HepG2 (cell line): ENCODE results near the gene DTYMK. TPM values are rescaled to one million over a fixed set of nuclear protein-coding genes. Genes with fewer than 3 reads are reported as not detected.

Experiments used
- AGO1 ChIP-seq: fragments of 200-400 bp; formaldehyde crosslinking; IDR thresholded peaks from 2 replicates; pipeline ENCODE4 v1.6.1; 2017; ENCODE audit warnings: mild to moderate bottlenecking, low read depth, low read length, moderate library complexity; ENCODE audit not compliant: poor library complexity, severe bottlenecking
- AHR ChIP-seq: IDR thresholded peaks from 2 replicates; pipeline ENCODE4 v1.6.1; 2018; ENCODE audit warnings: missing genetic modification reagents, missing compliant biosample characterization
- CENPT ChIP-seq: sonication (generic); formaldehyde crosslinking; IDR thresholded peaks from 2 replicates; pipeline ENCODE4 v1.8.0; 2022; ENCODE audit warnings: low read depth, mild to moderate bottlenecking, moderate library complexity, missing genetic modification reagents
- CHD2 ChIP-seq: IDR thresholded peaks from 2 replicates; pipeline ENCODE4 v1.6.1; 2011; ENCODE audit warnings: low read depth, low read length, improper control_type of control experiment
- HCFC1 ChIP-seq: fragments of 150-350 bp; IDR thresholded peaks from 2 replicates; pipeline ENCODE4 v1.6.1; 2014; ENCODE audit warnings: low read depth, low read length
- RBM22 ChIP-seq: fragments of 200-400 bp; formaldehyde crosslinking; optimal IDR thresholded peaks from 2 replicates; pipeline ENCODE3; 2017; ENCODE audit warnings: mild to moderate bottlenecking, low read length, moderate library complexity
- SALL2 ChIP-seq: sonication (generic); formaldehyde crosslinking; IDR thresholded peaks from 2 replicates; pipeline ENCODE4 v1.8.1; 2023; ENCODE audit warnings: mild to moderate bottlenecking, missing genetic modification reagents, inconsistent platforms
- ZNF34 ChIP-seq: sonication (generic); formaldehyde crosslinking; IDR thresholded peaks from 2 replicates; pipeline ENCODE4 v1.4.0; 2020; ENCODE audit warnings: mild to moderate bottlenecking, missing genetic modification reagents, borderline replicate concordance
- ZNF530 ChIP-seq: sonication (generic); formaldehyde crosslinking; IDR thresholded peaks from 2 replicates; pipeline ENCODE4 v1.5.0; 2020; ENCODE audit warnings: low read depth, mild to moderate bottlenecking, missing genetic modification reagents
- ZSCAN9 ChIP-seq: IDR thresholded peaks from 2 replicates; pipeline ENCODE4 v1.6.1; 2016; ENCODE audit warnings: borderline replicate concordance
- polyA plus RNA-seq, 8 experiments: library from polyadenylated mRNA; depleted of rRNA in 3 of 8; stranded (reverse) in 7 of 8; unstranded in 1 of 8; fragments of >200 nt; fragmentation: Illumina TruSeq in 4 of 8; extraction: Trizol in 4 of 8; gene quantifications; 2 replicates each; pipeline versions ENCODE4 v1.2.1 to v1.2.3, GENCODE V29; 2011 to 2016; ENCODE audit warnings: low read depth in 4 of 8, missing spikeins in 1 of 8, mixed read lengths in 1 of 8; ENCODE audit not compliant: insufficient read depth in 1 of 8
- total RNA-seq, 5 experiments: library from RNA; depleted of rRNA; stranded (reverse); fragments of >200 nt; fragmentation: Illumina TruSeq; extraction: Trizol; gene quantifications; 2 replicates each; pipeline ENCODE4 v1.2.3, GENCODE V29; 2016; ENCODE audit warnings: low read depth in 1 of 5
- TF ChIP-seq, protein P1 (sequence below): sonication (generic); formaldehyde crosslinking; IDR thresholded peaks from 2 replicates; pipeline ENCODE4 v1.4.0; 2020; ENCODE audit warnings: missing genetic modification reagents, borderline replicate concordance
- TF ChIP-seq, protein P2 (sequence below): sonication (generic); formaldehyde crosslinking; IDR thresholded peaks from 2 replicates; pipeline ENCODE4 v1.8.0; 2022; ENCODE audit warnings: missing genetic modification reagents, mild to moderate bottlenecking, moderate library complexity, borderline replicate concordance
- TF ChIP-seq, protein P3 (sequence below): sonication (generic); formaldehyde crosslinking; IDR thresholded peaks from 2 replicates; pipeline ENCODE4 v1.4.0; 2020; ENCODE audit warnings: missing genetic modification reagents
- TF ChIP-seq, protein P4 (sequence below): IDR thresholded peaks from 2 replicates; pipeline ENCODE4 v1.6.1; 2018; ENCODE audit warnings: missing genetic modification reagents
- TF ChIP-seq, protein P5 (sequence below): sonication (generic); formaldehyde crosslinking; IDR thresholded peaks from 2 replicates; pipeline ENCODE4 v1.5.0; 2020; ENCODE audit warnings: mild to moderate bottlenecking, missing genetic modification reagents
- TF ChIP-seq, protein P6 (sequence below): sonication (generic); formaldehyde crosslinking; IDR thresholded peaks from 2 replicates; pipeline ENCODE4 v1.9.0; 2021; ENCODE audit warnings: missing genetic modification reagents, mild to moderate bottlenecking, borderline replicate concordance

Gene DTYMK
- total and polyA plus RNA-seq, 2 of the 13 experiments (the other 11 are each of a cell fraction or from before 2014, with no cell fraction given) = 57.5 to 134 TPM

DNA sequence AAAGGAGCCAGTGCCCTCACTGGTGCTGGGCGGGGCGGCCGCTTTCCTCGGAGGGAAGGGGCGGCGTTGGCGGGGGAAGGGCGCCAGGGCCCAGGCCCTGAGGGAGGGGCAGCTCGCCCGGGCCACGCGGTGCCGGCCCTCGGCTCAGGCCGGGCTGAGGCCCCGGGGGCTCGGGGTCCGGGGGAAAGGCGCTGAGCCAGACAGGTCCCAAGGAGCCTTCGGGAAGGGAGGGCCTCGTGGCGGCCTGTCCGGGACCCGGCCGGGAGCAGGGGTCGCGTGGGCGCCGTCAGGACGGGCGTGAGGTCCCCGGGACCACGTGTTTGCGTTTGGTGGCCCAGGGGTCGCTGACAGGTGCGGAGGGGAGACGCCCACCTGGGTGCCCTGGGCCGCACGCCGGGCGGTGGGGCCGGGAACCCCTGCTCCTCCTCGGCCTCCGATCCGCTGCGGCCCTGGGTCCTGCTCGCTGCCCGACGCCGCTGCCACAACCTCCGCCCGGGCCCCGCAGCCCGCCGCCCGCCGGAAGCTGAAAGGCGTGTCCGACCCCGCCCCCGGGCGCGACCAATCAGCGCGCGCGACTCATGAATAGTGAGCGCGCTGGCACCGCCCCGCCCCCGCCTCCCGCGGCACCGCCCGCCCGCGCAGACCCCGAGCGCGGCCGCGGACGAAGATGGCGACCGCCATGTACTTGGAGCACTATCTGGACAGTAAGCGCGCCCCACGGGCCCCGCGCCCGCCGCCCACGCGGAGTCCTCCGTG, 15.0 kb upstream of the DTYMK start, which contains the start of gene ING5 (continued):
- TF ChIP-seq, protein P1, sequence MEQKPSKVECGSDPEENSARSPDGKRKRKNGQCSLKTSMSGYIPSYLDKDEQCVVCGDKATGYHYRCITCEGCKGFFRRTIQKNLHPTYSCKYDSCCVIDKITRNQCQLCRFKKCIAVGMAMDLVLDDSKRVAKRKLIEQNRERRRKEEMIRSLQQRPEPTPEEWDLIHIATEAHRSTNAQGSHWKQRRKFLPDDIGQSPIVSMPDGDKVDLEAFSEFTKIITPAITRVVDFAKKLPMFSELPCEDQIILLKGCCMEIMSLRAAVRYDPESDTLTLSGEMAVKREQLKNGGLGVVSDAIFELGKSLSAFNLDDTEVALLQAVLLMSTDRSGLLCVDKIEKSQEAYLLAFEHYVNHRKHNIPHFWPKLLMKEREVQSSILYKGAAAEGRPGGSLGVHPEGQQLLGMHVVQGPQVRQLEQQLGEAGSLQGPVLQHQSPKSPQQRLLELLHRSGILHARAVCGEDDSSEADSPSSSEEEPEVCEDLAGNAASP = no peak; the same call in 1 of the 2 replicates
- TF ChIP-seq ZSCAN9 (CRISPR knock-in tag) (0 out of 2 replicates have a peak, but pooled peaks have one; percentile 60), SALL2 (CRISPR knock-in tag) (peak; percentile 94), HCFC1 (no peak; the same call in 1 of the 2 replicates), ZNF34 (CRISPR knock-in tag) (peak; percentile 78; the same call in 1 of the 2 replicates), AHR (CRISPR knock-in tag) (peak; percentile 60), AGO1 (peak; percentile 93), CHD2 (peak; percentile 64), ZNF530 (CRISPR knock-in tag) (0 out of 2 replicates have a peak, but pooled peaks have one; percentile 31), CENPT (CRISPR knock-in tag) (0 out of 2 replicates have a peak, but pooled peaks have one; percentile 65), RBM22 (peak; percentile 85)
- TF ChIP-seq, protein P2, sequence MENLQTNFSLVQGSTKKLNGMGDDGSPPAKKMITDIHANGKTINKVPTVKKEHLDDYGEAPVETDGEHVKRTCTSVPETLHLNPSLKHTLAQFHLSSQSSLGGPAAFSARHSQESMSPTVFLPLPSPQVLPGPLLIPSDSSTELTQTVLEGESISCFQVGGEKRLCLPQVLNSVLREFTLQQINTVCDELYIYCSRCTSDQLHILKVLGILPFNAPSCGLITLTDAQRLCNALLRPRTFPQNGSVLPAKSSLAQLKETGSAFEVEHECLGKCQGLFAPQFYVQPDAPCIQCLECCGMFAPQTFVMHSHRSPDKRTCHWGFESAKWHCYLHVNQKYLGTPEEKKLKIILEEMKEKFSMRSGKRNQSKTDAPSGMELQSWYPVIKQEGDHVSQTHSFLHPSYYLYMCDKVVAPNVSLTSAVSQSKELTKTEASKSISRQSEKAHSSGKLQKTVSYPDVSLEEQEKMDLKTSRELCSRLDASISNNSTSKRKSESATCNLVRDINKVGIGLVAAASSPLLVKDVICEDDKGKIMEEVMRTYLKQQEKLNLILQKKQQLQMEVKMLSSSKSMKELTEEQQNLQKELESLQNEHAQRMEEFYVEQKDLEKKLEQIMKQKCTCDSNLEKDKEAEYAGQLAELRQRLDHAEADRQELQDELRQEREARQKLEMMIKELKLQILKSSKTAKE (CRISPR knock-in tag) = 0 out of 2 replicates have a peak, but pooled peaks have one; percentile 9
- TF ChIP-seq, protein P3, sequence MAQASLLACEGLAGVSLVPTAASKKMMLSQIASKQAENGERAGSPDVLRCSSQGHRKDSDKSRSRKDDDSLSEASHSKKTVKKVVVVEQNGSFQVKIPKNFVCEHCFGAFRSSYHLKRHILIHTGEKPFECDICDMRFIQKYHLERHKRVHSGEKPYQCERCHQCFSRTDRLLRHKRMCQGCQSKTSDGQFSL (CRISPR knock-in tag) = no peak; the same call in 1 of the 2 replicates
- TF ChIP-seq, protein P4, sequence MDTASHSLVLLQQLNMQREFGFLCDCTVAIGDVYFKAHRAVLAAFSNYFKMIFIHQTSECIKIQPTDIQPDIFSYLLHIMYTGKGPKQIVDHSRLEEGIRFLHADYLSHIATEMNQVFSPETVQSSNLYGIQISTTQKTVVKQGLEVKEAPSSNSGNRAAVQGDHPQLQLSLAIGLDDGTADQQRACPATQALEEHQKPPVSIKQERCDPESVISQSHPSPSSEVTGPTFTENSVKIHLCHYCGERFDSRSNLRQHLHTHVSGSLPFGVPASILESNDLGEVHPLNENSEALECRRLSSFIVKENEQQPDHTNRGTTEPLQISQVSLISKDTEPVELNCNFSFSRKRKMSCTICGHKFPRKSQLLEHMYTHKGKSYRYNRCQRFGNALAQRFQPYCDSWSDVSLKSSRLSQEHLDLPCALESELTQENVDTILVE = 0 out of 2 replicates have a peak, but pooled peaks have one; percentile 23
- TF ChIP-seq, protein P5, sequence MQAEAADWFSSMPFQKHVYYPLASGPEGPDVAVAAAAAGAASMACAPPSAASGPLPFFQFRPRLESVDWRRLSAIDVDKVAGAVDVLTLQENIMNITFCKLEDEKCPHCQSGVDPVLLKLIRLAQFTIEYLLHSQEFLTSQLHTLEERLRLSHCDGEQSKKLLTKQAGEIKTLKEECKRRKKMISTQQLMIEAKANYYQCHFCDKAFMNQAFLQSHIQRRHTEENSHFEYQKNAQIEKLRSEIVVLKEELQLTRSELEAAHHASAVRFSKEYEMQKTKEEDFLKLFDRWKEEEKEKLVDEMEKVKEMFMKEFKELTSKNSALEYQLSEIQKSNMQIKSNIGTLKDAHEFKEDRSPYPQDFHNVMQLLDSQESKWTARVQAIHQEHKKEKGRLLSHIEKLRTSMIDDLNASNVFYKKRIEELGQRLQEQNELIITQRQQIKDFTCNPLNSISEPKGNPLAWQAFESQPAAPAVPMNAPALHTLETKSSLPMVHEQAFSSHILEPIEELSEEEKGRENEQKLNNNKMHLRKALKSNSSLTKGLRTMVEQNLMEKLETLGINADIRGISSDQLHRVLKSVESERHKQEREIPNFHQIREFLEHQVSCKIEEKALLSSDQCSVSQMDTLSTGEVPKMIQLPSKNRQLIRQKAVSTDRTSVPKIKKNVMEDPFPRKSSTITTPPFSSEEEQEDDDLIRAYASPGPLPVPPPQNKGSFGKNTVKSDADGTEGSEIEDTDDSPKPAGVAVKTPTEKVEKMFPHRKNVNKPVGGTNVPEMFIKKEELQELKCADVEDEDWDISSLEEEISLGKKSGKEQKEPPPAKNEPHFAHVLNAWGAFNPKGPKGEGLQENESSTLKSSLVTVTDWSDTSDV (CRISPR knock-in tag) = peak; percentile 85; the same call in 1 of the 2 replicates
- TF ChIP-seq, protein P6, sequence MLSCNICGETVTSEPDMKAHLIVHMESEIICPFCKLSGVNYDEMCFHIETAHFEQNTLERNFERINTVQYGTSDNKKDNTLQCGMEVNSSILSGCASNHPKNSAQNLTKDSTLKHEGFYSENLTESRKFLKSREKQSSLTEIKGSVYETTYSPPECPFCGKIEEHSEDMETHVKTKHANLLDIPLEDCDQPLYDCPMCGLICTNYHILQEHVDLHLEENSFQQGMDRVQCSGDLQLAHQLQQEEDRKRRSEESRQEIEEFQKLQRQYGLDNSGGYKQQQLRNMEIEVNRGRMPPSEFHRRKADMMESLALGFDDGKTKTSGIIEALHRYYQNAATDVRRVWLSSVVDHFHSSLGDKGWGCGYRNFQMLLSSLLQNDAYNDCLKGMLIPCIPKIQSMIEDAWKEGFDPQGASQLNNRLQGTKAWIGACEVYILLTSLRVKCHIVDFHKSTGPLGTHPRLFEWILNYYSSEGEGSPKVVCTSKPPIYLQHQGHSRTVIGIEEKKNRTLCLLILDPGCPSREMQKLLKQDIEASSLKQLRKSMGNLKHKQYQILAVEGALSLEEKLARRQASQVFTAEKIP (CRISPR knock-in tag) = no peak
